GM11168 (cell line): ENCODE measurements around the gene NOS3.

Experiments used
- in situ Hi-C: fragments of 300-500 bp; cut with MboI; formaldehyde crosslinking; loops from one replicate; pipeline ENCODE4 v1.12.0; 2022; ENCODE audit warnings: low sequenced_read_pairs; ENCODE audit not compliant: unreplicated experiment

Gene NOS3

DNA sequence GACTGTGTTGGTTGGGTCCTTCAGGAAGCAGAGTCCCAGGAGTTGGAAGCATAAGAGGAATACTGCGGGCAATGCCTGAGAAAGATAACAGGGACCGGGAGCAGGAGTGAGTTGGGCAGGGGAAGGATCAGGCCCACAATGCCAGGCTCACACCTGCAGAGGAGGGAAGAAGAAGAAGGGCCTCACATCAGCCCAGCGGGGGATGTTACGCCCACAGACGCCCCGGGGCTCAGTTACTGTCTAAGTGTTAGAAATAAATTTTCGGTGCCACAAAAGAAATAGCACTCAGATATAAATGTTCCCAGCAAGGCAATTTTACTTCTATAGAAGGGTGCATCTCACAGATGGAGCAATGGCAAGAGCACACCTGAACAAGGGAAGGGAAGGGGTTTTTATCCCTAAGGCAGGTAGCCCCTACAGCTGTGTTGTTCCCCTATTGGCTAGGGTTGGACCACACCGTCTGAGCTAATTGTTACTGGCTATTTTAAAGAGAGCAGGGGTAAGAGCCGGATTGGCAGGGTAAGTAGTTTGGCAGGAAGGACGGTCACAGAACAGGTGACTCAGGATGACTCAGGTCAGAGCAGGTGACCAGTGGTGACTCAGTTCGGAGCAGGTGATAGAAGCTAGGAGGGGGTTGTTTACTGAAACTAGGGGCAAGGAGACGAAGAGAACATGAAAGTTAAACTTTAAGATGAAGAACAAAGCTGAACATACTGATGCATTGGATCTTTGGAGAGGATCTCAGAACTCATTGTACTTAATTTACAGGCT, at the start of gene NOS3:
Gene NOS3, plus strand, starts transcription at position 602 of the 771 bp plus-strand sequence. CDS start 2,787 bp downstream, outside the sequence.
- in situ Hi-C loops: no loop called here

DNA sequence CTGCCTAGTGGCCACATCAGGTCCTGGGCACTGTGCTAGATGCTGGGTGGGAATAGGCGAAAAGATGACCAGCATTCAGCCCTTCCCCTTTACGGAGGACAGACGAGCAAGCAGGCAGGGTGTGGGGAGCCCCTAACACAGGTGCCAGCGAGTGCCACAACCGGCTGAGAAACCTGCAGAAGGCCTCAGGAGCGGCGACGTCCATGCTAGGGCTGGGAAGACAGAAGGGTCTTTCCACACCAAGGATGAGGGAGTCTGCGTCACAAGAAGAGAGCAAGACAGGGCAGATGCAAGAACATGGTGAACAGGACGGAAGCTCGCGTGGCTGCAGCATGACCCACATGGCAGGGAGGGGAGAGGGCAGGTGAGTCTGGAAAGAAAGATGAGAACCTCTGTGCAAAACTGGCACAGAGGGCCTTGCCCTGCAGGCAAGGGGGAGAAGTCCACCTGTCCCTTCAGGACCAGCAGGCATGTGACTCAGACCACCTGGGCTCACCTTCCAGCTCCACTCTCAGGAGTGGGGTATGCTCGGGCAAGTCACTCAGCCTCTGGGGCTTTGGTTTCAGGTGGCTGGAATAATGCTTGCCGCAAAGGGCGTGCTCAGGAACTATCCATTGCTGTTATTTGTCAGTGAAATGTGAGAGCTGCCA, 49.3 kb upstream of the NOS3 start:
- in situ Hi-C loops: no loop called here

DNA sequence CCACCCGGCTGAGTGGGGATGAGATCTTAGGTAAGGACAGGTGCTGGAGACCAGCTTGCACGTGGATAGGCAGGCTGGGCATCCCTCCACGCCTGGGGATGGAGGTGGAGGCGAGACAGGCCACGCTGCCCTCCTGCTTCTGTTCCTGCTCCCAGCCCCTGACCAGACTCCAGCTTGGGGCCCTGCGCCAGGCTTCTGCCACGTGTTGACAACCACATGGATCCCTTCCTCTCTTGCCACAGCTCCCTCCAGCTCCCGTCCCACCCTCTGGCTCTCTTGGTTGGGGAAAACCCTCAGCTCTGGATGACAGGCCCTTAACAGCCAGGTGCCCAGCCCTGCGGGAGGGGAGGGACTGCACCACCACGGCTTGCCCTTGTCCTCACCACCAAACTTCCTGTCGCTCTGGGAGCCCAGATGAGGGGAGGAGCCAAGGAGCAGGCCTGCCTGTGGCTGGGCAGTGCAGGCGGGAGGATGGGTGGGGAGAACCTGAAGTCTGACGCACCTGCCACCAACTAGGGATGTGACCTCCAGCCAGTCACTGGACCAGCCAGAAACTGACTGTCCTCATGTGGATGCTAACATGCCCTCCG, 48.7 kb upstream of the NOS3 start:
- in situ Hi-C loops: no loop called here

DNA sequence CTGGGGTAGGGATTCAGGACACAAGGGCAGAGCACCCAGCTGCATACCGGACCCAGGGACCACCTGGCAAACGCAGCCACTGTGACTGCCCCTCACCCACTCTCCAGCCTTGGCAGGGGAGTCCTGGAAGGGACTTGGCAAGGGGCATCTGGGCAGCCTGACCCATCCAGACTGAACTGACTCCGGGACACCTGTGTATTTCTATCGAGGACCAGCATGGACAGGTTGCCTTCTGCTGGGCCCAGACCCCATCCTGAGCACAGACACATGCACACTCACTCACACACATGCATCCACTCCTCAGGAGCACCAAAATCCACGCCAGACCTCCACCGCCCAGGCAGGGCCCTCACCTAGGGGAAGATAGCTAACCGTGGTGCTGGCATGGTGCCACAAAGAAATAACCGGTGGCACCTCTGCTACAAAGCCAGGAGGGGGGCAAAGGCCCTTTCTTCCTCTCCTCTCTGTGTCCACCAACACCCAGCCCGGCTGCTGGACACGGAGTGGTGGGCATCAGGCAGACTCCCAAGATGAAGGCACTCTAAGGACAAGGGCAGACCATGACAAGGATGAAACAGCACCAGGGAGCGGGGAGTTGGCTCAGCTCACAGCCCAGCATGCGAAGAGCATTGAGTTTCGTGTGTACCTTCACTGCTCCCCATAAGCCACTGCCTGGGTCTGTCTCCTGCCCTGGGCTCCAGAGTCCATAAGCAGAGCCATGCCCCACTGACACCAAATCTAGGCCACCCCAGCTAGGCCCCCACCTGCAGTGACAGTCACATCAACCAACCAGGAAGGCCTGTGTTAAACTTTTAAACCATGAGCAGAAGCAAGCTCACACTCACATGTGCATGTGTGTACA, 48.0 kb upstream of the NOS3 start:
- in situ Hi-C loops: no loop called here

DNA sequence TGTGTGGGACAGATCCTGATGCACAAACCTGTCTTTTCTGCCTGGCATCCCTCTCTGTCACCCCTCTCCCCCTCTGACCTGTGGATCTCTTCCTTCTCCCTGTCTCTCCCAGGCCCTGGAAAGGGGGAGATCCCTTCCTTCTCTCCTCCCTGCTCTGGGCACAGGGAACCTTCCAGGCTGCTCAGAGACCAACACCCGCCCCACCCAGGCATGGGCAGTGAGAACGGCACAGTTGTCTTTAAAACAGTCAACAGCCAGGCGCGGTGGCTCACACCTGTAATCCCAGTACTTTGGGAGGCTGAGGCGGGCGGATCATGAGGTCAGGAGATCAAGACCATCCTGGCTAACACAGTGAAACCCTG, 47.4 kb upstream of the NOS3 start:
- in situ Hi-C loops: no loop called here

DNA sequence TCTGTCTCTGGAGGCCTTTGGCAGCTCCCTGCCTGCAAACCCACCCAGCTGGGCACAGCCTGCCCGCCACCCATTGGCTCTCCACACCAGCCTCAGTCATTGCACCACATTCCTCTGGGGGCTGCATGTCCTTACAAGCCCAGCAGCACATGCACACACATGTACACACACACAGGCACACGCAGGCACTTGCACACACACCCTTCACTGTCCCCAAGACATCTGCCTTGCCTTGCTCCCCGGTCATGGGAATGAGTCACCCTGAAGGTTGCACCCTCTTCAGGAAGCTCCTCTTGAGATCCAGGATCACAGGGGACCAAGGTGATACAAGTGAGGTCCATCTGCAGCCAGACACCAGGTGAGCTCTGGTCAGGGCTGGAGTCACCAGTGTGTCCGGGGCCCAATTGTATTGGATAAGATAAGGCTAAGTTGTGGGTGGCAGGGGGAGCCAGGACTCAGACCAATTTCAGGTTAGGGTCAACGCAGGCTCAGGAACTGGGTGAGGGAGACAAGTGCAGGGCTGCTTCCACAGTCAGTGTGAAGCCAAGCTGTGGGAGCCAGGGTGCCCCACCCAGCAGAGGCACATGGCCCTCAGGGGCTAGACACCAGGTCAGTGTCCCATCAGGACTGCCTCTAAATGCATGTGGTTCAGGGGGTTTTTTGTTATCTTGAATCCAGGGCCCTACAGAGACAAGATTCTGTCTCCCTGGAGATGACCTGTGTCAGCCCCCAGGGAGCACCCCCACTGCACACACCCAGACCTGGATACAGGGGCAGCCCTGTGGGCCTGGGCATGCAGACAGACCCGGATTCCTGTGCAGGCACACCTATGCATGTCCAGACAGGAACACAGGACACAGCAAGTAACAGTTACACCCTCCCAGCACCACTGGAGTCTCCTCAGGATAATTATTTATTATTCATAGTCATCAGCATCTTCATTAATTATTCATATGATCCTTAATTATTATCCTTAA, 46.5 kb upstream of the NOS3 start:
- in situ Hi-C loops: no loop called here

DNA sequence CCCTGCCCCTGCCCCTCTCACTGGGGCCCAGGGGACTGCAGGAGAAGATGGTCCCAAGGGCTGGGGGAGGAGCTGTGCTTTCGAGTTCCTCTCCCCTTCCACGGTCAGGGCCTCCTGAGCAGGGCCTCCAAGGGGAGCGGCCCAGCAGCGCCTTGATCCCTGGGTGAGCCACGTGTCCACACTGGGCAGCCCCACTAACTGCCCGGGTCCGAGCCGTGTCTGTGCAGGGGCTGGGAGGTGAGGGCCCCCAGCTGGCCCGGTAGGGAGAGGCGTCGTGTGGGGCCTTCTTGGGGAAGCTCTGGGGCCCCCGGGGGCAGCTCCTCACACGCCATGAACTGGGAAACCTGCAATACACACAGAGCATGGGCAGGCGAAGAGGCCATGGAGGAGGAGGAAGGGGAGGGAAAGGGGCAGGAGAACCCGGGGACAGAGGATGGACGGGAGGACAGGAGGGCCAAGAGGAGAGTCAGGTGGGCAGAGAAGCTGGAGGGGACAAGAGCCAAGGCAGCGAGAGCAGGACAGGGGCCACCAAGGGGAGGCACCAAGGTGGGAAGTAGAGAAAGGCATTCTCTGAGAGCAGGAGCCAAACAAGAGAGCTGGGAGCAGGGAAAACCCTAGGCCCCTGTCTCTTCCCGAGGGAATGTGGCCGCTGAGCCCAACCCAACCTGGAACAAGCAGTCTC, 45.5 kb upstream of the NOS3 start:
- in situ Hi-C loops: no loop called here

DNA sequence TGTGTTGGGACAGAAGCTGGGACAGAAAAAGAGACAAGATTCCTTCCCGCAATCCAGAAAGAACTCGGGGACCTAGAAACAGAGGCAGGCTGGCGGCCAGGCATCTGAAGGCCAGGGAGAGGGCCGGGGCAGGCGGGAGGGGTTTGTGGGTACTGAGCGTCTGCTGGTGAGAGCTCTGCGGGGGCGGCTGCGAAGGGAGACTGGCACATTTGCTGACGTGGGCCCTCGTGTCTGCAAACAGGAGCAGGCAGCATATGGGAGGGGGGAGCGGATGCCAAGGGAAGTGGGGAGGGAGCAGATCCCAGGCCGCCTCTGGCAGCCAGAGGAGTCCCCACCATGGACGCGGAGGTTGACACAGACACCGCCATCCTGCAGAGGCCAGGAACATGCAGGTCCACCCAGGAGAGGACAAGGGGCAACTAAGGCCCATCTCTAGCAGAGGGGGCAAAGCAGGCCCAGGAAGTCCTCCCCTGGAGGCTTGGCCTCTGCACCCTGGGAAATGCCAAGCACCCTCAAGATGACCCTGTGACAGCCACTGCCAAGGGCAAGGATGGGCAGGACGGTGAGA, 44.9 kb upstream of the NOS3 start:
- in situ Hi-C loops: no loop called here

DNA sequence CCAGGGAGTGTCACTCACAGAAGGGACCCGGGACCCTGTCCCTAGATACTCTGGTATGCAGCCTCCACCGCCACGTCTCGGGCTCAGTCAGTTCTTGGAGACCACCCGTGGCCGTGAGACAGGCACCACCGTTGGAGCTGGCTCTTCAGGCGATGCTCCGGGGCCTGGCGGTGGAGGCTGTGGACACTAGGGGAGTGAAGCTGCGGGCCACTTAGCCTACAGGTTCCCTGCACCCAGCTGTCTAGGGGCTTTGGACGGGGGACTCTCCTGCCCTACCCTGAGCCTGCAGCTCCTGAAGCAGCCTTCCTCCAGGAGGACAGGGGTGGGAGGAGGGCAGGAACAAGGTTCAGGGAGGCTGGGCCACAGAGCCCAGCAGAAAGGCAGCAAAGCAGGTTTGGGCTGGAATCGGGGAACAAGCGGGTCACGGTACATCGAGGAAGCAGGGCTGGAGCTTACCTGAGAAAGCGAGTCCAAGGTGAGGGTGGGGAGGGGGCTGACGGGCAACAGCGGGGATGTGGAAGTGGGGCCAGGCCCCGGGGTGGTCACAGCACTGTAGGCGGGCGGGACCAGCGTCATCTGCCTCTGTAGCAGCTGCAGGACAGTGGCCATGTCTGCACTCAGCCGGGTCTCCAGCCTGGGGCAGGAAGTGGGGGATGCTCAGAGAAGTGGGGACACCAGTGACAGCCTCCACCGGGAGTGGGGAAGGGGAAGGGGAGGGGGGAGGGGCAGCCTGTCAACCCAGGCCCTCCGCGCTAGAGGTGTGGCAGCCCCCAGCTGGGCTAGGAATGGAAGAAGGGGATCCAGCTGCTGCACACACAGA, 44.2 kb upstream of the NOS3 start:
- in situ Hi-C loops: no loop called here

DNA sequence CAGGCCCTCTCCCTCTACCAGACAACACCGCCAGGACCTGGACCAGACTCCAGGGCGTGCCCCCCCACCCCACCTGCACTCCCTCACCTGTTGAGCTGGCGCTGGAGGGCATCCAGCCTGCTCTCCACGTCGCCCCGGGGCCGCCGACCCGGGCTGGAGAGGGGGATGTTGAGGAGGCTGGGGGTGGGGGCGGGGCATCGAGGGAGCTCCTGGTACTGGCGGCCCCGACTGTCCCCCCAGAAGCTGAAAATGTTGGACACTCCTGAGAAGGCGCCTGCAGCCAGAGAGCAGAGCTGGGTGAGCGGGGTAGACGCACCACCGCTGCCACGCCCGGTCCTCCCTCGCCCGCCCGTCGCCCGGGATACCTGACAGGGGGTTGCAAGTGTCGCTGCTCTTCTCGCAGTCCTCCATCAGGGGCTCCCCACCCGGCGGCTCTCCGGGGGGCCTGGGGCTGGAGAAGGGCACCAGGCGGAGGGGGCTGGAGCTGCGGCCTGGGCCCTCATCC, 43.5 kb upstream of the NOS3 start:
- in situ Hi-C loops: no loop called here

DNA sequence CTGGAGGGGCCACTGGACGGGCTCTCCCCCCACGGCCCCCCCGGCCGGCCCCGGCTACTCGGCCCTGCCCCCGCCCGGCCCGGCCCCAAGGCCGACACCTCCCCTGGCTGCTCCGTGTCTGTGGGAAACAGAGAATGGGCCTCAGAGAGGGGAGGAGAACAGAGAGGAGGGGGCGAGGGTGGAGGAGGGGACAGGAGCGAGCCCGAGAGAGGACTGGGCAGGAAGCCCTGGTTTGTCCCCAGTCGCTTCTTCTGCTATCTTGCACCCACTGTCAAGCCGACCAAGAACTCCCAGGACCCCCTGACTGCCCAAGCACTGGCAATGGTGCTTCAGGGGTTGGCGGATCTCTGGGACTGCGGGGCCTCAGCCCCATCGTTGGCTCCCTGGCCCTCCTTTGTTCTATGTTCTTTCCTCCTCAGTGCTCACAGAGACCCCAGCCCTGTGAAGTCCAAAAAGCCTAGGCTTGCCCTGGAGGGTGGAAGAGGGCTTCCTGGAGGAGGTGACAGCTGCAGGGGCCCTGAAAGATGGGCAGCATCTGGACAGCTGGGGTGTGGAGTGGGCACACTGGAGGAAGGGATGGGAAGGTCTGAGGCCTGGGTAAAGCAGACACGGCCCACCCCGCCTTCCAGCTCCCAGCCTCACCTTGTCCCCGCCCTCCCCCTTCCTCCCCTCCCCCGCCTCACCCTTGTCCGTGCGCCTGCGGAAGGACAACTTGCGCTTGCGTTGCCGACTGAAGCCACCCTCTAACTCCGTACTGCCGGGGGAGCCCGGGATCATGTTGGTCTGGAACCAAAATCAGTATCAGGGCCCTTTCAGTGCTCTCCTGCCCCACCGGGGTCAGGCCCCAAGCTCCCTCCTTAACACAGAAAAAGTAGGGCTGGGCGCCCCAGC, 42.8 kb upstream of the NOS3 start:
- in situ Hi-C loops: no loop called here

DNA sequence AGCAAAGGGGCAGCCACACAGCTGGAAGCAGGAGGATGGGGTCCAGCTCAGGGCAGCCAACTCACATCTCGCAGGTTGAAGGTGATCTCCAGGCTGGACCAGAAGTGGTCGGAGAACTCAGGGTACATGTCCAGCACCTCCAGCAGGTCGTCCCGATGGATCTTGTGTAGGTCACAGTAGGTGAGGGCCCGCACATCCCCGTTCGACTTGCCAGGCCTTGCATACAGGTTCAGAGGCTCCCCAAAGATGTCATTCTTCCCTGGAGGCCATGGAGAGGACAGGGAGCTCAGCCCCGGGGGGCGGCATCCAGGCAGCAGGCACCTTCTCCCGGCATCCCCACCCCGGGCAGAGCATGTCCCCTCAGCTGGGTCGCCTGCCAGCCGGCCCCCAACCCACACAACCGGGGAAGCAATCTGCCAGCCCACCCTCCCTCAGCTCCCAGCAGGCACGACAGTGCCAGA, 42.0 kb upstream of the NOS3 start:
- in situ Hi-C loops: no loop called here

DNA sequence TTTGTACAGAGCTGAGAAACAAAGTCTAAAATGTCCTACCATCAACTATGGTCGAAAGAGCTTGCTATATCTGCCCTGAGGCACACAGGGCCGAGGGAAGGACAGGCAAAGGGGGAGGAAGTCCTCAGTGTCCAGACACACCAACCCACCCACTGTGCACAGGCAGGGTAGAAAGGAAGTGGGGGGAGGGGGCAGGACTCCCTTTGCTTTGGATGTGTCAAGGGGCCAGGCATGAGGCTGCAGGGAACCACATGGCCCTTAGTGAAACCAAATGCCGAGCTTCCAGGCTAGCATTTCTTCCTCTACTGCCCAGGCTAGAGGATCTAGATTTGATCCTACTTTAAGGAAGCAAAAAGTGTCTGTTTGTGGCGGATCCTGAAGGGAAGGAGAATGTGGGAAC, 41.3 kb upstream of the NOS3 start:
- in situ Hi-C loops: no loop called here

DNA sequence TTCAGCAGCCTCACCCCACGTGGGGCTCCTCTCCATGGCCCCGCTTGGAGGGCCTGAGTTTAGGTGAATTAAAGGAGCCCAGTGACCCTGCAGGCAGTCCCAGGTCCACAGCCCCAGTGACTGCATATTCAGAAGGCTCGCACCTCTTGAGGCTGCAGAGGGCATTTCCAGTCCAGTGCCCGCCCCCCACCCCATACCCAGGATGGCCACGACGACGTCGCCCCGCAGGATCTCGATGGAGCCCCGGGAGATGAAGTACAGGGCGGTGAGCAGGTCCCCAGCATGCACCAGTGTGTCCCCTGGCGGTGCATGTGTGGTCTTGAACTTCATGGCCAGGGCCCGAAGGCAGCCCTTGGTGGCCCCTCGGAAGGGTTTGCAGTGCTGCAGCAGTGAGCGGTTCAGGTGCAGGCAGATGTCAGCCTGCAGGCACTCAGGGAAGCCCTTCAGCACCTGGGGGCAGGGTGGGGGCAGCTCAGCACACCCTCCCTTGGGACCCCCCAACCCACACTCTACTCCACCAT, 40.8 kb upstream of the NOS3 start:
- in situ Hi-C loops: no loop called here

DNA sequence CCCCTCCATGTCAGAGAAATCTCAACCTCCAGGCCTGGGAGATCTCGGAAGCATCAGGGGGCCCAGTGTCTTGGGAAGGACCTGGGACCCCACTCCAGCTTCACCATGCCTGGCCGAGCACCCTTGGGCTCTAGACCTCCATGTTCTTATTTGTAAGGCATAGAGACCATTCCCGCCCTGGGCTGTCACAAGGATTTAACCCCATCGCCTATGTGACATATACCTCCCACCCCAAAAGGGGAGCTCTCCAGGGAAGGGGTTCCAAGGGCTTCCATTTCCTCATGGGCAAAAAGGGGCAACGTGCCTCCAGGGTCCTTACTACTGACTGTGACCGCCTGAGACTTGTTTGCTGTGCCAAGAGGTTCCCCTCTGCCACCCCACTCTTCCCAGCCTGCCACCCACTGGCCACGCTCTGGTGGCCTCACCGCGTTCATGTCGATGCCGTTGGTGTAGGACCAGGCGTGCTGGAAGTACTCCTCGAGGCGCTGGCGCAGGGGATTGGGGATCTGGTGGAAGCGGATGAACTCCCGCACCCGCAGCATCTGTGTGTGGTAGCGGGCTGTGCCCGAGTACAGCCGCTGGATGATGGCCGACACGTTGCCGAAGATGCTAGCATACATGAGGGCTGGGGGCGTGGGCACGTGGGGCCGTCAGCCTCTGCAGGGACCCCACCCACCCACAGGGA, 40.2 kb upstream of the NOS3 start:
- in situ Hi-C loops: no loop called here

DNA sequence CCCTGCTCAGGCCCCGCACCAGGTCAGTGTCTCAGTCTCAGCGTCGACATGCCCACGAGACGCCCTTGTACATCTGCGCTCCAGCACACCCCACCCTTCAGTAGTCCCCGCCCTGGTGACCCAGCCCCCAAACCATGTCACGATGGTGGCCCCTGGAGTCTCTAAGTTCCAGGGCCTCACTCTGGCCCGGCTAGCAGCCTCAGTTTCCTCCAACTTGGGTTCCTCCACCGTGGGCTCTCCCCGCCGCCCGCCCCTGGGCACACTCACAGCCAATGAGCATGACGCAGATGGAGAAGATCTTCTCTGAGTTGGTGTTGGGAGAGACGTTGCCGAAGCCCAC, 39.7 kb upstream of the NOS3 start:
- in situ Hi-C loops: no loop called here
